GM18511 (cell line): Measurements from ENCODE around the gene VPS29.
"Not testable (repeated sequence)": the region's sequence is repeated elsewhere in the genome, so short reads cannot be mapped to it uniquely, and the experiment has no call there.

Source experiments
- ATAC-seq: cut with Tn5 transposase; IDR thresholded peaks from one replicate; pipeline ENCODE4 v1.9.1; 2021; ENCODE audit warnings: mild to moderate bottlenecking, moderate library complexity; ENCODE audit not compliant: unreplicated experiment

VPS29 gene

GRCh38 chr12:110528277-110528839, 26.4 kb upstream of the VPS29 start:
- no peak for ATAC-seq

DNA sequence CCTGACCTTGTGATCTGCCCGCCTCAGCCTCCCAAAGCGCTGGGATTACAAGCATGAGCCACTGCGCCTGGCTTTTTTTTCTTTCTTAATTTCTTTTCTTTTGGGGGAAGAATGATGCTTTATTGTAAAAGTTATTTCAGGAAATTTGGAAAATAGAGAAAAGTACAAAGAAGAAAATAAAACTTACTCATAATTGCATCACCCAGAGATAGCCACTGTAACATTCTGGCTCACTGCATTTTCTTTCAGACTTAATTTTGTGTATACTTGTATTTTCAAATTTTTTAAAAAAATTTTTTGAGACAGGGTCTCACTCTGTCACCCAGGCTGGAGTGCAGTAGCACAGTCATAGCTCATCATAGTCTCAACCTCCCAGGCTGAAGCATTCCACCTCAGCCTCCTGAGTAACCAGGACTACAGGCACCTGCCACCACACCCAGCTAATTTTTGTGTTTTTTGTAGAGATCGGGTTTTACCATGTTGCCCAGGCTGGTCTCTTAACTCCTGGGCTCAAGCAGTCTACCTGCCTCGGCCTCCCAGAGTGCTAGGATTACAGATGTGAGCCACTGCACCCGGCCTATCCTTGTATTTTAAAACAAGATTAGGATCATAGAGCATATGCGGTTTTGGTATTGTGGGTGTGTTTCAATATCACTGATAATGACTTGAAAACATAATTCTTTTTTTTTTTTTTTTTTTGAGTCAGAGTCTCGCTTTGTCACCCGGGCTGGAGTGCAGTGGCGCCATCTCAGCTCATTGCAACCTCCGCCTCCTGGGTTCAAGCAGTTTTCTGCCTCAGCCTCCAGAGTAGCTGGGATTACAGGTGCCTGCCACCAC, 19.2 kb upstream of the VPS29 start:
- not testable (repeated sequence) for ATAC-seq

- not testable (repeated sequence) for ATAC-seq
Measured at GRCh38 chr12:110518014-110518413, 16.1 kb upstream of the VPS29 start.

- ATAC-seq: no peak
Measured at GRCh38 chr12:110516995-110517394, 15.1 kb upstream of the VPS29 start.

- ATAC-seq: no peak
Measured at GRCh38 chr12:110514363-110514762, 12.5 kb upstream of the VPS29 start.

GRCh38 chr12:110513842-110514241, 11.9 kb upstream of the VPS29 start:
- no peak for ATAC-seq

DNA sequence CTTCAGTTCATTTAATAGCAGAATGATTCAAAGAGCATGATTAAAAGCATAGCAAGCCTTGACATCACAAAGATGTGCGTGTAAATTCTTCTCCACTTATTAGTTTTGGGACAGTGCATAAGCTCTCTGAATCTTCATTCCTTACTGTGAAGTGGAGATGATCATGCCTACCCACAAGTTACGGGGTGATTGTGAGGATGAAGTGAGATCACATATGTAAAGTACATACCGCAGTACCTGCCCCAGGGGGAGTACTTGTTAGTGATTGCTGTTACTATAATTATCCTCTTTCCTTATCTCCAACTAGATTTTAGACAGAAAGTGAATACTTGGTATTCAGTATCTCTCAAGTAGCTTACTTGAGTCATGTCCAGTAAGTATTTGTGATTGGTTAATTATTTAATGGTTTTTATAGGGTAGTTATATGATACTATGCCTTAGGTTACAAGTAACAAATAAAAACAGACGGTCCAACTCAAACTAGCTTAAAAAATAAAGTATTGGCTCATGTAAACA, 6.2 kb upstream of the VPS29 start:
- no peak for ATAC-seq

- no peak for ATAC-seq
Measured at GRCh38 chr12:110505332-110505731, 3.4 kb upstream of the VPS29 start.

DNA sequence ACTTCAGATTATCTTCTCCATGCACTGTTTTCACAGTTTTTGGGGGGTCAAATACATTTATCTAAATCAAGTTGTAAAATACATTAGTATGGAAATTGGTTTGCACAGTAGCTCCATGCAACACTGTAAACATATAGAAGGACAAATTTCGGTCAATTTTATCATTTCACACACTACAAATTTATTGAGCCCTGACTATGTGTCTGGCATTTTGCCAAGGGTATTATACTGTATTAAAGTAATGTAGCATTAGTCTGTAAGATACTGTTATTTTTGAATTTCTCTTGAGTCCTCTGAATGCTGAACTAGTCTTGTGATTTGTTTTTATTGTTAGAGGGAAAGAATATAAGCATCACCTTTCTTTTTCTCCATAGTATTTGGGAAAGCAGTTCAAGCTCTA, 1.5 kb upstream of the VPS29 start:
- no peak for ATAC-seq

DNA sequence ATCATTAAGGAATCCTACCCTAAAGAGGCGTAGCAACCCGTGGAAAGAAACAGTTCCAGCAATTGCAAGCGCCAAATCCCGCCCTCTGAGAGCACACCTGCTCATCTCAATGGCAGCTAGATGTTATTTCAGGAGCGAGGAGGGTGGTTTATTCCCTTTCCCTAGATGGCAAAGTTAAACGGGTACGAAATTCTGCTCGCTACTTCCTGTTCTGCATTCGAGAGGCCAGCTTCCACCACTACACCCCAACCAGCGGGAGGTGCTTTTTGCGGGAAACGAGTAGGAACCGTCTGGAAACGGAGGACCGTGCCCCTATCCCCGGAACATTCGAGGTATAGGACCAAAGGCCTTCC, 536 bp downstream of the VPS29 start:
- peak; percentile 7 for ATAC-seq

DNA sequence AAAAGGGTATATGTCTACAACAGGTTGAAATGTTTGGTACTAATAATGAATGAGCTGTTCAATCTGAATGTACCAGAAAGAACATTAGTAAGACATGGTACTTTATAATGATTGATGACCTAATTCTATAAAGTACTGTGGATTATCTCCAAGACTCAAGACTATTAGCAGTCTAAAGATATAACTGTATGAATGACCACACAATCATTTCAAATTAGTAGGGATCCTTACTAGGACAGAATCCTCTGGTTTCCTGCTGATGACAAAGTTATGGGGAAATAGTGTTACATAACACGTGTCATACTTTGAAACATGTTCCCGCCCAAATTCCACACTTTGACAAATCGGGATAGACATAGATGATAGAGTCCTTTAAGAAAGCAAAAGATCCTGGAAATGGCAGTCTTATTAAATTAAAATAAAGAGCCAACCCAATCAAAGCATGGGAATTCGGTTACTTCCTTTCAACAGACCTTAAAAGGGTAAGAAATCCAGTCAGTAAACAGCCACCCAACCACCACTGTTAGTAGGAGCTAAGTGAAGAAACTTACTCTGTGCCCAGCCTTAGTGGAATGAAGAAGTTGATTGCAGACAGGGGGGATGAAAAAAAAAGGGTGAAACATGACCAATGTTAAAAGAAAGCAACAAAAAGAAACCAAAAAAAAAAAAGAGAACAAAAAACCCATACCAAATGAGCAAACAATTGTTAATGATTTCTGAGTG, 2.8 kb downstream of the VPS29 start:
- ATAC-seq: no peak

GRCh38 chr12:110475426-110475825, 26.5 kb downstream of the VPS29 start:
- ATAC-seq: no peak

GRCh38 chr12:110468214-110469048, 33.5 kb downstream of the VPS29 start, which contains the start of the genes FAM216A and GPN3:
TSS of gene FAM216A (plus strand) at chr12:110468845. CDS start at chr12:110468876, 31 bp downstream.
TSS of gene GPN3 (minus strand) at chr12:110468257. CDS start at chr12:110468203, 54 bp downstream.
- peak; percentile 74 for ATAC-seq

DNA sequence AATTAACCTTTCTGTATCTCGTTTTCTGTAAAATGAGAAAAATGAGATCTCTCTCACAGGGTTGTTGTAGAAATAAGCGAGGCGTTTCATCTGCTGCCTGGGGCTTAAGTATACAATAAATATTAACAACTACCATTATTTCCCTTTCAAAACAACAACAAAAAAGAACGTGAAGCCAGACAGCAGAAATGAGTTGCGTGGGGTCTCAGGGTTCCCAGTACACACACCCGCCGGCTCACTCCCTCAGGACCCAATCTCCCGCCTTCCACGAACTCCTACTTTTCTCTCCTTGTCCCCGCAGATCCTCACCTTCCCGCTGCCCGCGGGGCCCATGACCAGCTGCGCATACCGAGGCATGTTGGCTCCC, 34.1 kb downstream of the VPS29 start:
- no peak for ATAC-seq

DNA sequence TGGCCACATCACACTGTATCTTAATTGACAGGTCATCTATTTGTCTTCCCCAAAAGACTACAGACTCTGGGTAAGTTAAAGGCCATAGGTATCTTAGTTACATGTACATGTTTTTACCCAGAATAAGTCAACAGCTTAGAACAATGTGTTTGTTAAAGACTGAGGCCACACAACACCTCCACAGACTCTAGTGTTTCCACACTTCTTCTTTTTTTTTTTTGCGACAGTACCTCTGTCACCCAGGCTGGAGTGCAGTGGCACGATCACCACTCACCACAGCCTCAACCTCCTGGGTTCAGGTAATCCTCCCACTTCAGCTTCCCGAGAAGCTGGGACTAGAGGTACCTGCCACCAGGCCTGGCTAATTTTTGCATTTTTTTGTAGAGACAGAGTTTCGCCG, 35.1 kb downstream of the VPS29 start:
- ATAC-seq: no peak

GRCh38 chr12:110465765-110466164, 36.1 kb downstream of the VPS29 start:
- not testable (repeated sequence) for ATAC-seq

GRCh38 chr12:110465024-110465423, 36.9 kb downstream of the VPS29 start:
- ATAC-seq: no peak

DNA sequence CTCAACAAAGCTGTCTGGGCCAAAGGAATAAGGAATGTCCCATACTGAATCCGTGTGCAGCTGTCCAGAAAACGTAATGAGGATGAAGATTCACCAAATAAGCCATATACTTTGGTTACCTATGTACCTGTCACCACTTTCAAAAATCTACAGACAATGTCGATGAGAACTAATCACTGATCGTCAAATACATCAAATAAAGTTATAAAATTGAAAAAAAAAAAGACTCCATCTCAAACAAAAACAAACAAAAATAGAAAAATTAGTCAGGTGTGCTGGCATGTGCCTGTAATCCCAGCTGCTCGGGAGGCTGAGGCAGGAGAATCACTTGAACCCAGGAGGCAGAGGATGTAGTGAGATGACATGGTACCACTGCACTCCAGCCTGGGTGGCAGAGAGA, 40.7 kb downstream of the VPS29 start:
- not testable (repeated sequence) for ATAC-seq

- ATAC-seq: no peak
Measured at GRCh38 chr12:110458756-110459155, 43.2 kb downstream of the VPS29 start.

DNA sequence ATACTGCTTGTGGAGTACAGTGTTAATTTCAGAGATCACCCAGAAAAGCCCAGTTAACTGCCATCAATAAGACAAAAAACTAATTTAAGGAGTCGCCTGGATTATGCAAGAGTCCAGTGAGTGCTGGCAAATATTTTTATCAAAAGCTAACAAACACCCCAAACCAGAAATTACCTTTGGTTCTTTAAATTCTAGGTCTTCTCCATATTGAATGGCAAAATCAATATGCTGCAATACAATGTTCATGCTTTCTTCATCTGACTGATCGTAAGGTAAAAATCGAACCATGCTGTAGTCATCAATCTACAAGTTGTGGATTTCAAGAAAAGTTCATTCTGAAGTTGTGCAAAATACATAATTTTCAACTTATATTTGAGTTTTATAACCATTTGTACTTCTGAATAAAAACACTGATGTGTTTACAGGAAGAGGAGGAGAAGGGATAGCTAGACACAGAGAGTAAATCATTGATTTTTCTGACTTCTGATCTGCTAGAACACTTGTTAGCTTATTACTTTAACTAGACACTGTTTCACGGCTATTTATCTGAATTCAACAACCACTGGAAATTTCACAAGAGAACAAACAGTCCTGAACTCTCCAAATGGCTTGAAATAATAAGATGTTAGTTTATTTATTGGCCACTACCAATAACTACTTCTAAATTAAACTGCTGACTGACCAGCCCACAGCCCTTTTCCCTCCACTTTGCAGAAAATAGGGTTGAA, 48.2 kb downstream of the VPS29 start:
- ATAC-seq: no peak
